SU-DHL-6 (cell line): ENCODE measurements around the gene OPA3.

Experiments used
- H2AFZ ChIP-seq: fragments of 200-600 bp; sonication (generic); 2 replicates; pipeline ENCODE4 v1.6.1; 2014; ENCODE audit warnings: low read depth, mild to moderate bottlenecking, moderate library complexity, mixed read lengths, antibody characterized with exemption, low read length; ENCODE audit not compliant: severe bottlenecking
- H3F3A ChIP-seq: fragments of 200-600 bp; shearing (Covaris generic); 2 replicates; pipeline ENCODE4 v1.6.0; 2016; ENCODE audit warnings: antibody characterized with exemption, mild to moderate bottlenecking; ENCODE audit not compliant: insufficient read depth
- H3K27ac ChIP-seq: fragments of 200-600 bp; sonication (generic); 2 replicates; pipeline ENCODE4 v1.5.1; 2016; ENCODE audit warnings: low read depth, mild to moderate bottlenecking, low read length, moderate library complexity, mixed read lengths
- H3K27me3 ChIP-seq: fragments of 200-600 bp; sonication (generic), shearing (Covaris generic); 2 replicates; pipeline ENCODE4 v1.6.0; 2014; ENCODE audit warnings: mild to moderate bottlenecking, low read length
- H3K36me3 ChIP-seq: fragments of 200-600 bp; sonication (generic); 2 replicates; pipeline ENCODE4 v1.6.1; 2014; ENCODE audit warnings: mild to moderate bottlenecking, low read length, mixed read lengths
- H3K4me2 ChIP-seq: fragments of 300-600, 200-600 bp; shearing (Covaris generic), sonication (generic); 2 replicates; pipeline ENCODE4 v1.6.0; 2014; ENCODE audit warnings: low read length, low read depth, mild to moderate bottlenecking; ENCODE audit not compliant: poor library complexity, severe bottlenecking
- H3K4me3 ChIP-seq: fragments of 200-600 bp; sonication (generic); 2 replicates; pipeline ENCODE4 v1.5.1; 2014; ENCODE audit warnings: antibody characterized with exemption, low read length, mild to moderate bottlenecking, mixed read lengths; ENCODE audit not compliant: insufficient read depth, poor library complexity, severe bottlenecking
- H3K79me2 ChIP-seq: fragments of 200-600 bp; sonication (generic); 2 replicates; pipeline ENCODE4 v1.6.1; 2014; ENCODE audit warnings: mild to moderate bottlenecking, low read length, moderate library complexity; ENCODE audit not compliant: insufficient read depth
- H3K9ac ChIP-seq: fragments of 200-600 bp; sonication (generic); 2 replicates; pipeline ENCODE4 v1.7.0; 2014; ENCODE audit warnings: mild to moderate bottlenecking, low read length
- H3K9me2 ChIP-seq: fragments of 200-600 bp; sonication (generic); replicated peaks from 2 replicates; pipeline ENCODE4 v1.6.1; 2014; ENCODE audit warnings: low read length; ENCODE audit not compliant: insufficient read depth
- H3K9me3 ChIP-seq: fragments of 200-600 bp; sonication (generic); 2 replicates; pipeline ENCODE4 v1.6.1; 2014; ENCODE audit warnings: low read length, mixed read lengths; ENCODE audit not compliant: insufficient read depth
- H4K20me1 ChIP-seq: fragments of 200-600 bp; sonication (generic); 2 replicates; pipeline ENCODE4 v1.6.1; 2014; ENCODE audit warnings: low read depth, mild to moderate bottlenecking, antibody characterized with exemption, low read length, moderate library complexity, mixed read lengths
- EZH2phosphoT487 ChIP-seq: fragments of 200-600 bp; sonication (generic), shearing (Covaris generic); conservative IDR thresholded peaks from 2 replicates; pipeline ENCODE4 v1.6.1; 2018; ENCODE audit warnings: mild to moderate bottlenecking, antibody characterized with exemption, low read length, moderate library complexity, mixed read lengths
- TF ChIP-seq, protein P1 (sequence below): fragments of 200-600 bp; sonication (generic); IDR thresholded peaks from one replicate; pipeline ENCODE4 v1.5.1; 2017; ENCODE audit warnings: antibody characterized with exemption, mild to moderate bottlenecking, low read length, moderate library complexity; ENCODE audit not compliant: insufficient read depth, poor library complexity, severe bottlenecking

OPA3 gene

DNA sequence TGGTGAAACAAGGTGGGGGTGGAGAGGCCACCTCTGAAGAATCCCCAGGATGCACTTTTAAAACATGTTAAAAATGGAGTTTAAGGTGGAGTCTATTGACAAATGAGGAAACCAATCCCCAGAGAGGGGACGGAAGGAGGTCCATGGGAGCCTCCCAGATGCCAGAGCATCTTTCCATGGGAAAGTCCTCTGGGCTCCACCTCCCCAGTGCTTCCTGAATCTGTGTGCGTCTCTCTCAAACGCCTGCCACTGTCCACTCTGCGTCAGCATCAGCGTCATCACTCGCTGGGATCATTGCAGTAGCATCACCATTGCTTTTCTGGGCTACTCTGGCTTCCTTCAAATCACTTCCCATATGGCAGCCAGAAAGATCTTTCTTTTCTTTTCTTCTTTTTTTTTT is 11.2 kb upstream of the OPA3 start:
- no peaks in the 10 kb centered on the region for H3K27me3 ChIP-seq
- H4K20me1 ChIP-seq = no peaks in the 10 kb centered on the region

DNA sequence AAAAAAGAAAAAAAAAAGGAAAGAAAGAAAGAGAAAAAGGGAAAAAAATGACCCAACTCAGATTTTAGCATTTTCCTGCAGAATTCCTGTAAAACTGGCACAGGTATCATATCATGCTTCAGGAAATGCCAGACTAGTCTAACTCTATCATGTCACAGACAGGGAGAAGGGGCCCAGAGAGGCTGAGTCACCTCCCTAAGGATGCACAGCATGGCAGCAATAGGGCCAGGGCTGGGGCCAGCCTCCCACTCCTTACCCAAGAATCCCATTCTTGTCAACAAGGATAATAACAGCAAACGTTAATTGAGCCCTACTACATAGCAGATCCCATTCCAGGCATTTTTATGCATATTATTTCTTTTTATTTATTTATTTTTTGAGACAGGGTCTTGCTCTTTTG is 8.9 kb upstream of the OPA3 start:
- Histone ChIP-seq H3K79me2 (no peaks in the 10 kb centered on the region), H3K9me3 (no peaks in the 10 kb centered on the region), H4K20me1 (no peaks in the 10 kb centered on the region), H2AFZ (no peak overlapping the region), H3K4me3 (no peak overlapping the region), H3K27ac (no peak overlapping the region), H3K9me2 (no peaks in the 10 kb centered on the region), H3F3A (no peaks in the 10 kb centered on the region), H3K4me2 (no peak overlapping the region), H3K36me3 (no peaks in the 10 kb centered on the region), H3K27me3 (no peaks in the 10 kb centered on the region), H3K9ac (no peak overlapping the region)
- TF ChIP-seq, protein P1, sequence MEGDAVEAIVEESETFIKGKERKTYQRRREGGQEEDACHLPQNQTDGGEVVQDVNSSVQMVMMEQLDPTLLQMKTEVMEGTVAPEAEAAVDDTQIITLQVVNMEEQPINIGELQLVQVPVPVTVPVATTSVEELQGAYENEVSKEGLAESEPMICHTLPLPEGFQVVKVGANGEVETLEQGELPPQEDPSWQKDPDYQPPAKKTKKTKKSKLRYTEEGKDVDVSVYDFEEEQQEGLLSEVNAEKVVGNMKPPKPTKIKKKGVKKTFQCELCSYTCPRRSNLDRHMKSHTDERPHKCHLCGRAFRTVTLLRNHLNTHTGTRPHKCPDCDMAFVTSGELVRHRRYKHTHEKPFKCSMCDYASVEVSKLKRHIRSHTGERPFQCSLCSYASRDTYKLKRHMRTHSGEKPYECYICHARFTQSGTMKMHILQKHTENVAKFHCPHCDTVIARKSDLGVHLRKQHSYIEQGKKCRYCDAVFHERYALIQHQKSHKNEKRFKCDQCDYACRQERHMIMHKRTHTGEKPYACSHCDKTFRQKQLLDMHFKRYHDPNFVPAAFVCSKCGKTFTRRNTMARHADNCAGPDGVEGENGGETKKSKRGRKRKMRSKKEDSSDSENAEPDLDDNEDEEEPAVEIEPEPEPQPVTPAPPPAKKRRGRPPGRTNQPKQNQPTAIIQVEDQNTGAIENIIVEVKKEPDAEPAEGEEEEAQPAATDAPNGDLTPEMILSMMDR = no peak

More for the DNA sequence above, 11.2 kb upstream of the OPA3 start:
- Histone ChIP-seq H3K36me3 (no peaks in the 10 kb centered on the region), H3K27ac (no peak overlapping the region), H3K9ac (no peak overlapping the region), H3K79me2 (no peaks in the 10 kb centered on the region), H3F3A (no peaks in the 10 kb centered on the region), H3K9me2 (no peaks in the 10 kb centered on the region), H3K9me3 (no peaks in the 10 kb centered on the region), H3K4me3 (no peak overlapping the region), H3K4me2 (no peak overlapping the region), H2AFZ (no peak overlapping the region)
- no peak for TF ChIP-seq EZH2phosphoT487
- TF ChIP-seq, protein P1 = no peak

DNA sequence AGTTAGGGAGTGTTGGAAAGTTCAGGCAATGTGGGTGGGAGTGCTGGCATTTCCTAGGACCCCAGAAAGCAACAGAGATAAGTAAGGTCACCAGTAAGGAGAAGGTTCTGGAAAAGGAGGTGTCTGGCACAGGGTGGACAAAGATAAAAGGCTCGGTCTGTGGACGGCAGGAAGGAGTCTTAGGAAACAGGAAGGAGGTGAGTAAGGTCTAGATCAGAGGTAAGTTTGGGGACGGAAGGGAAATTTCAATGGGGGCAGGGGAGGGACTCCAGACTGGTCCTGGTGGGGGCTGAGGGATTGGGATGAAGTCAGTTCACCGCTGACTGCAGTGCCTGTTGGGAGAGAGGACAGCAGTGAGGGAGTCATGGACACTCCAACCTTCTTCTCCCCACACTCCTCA is 7.8 kb upstream of the OPA3 start:
- Histone ChIP-seq H4K20me1 (no peaks in the 10 kb centered on the region), H3K9me2 (no peaks in the 10 kb centered on the region), H3K4me2 (no peak overlapping the region), H3K27me3 (no peaks in the 10 kb centered on the region), H3K36me3 (no peaks in the 10 kb centered on the region), H3K27ac (no peak overlapping the region), H3K9me3 (no peaks in the 10 kb centered on the region), H3K79me2 (no peaks in the 10 kb centered on the region), H3K9ac (no peak overlapping the region), H3K4me3 (no peak overlapping the region), H2AFZ (no peak overlapping the region), H3F3A (no peaks in the 10 kb centered on the region)
- TF ChIP-seq EZH2phosphoT487 = no peak
- TF ChIP-seq, protein P1 = no peak

DNA sequence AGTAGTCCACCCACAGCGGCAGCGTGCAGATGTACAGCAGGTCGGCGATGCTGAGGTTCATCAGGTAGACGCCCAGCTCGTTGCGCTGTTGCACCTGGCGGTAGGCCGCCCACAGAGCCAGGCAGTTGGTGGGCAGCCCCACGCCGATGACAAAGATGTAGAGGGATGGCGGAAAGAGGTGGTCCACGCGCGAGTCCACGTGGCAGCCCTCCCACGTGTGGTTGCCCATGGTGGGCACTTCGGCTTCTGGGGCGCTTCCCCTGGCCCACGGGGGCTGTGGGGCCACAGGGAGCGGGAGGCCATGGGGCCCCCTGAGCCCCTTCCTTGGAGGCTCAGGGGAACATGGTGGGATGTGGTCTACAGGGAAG is 7.0 kb upstream of the OPA3 start:
- Histone ChIP-seq H3K9me3 (no peaks in the 10 kb centered on the region), H2AFZ (no peak overlapping the region), H3K79me2 (no peaks in the 10 kb centered on the region), H3K27me3 (no peaks in the 10 kb centered on the region), H3F3A (no peaks in the 10 kb centered on the region), H3K36me3 (no peaks in the 10 kb centered on the region), H4K20me1 (no peaks in the 10 kb centered on the region), H3K4me3 (no peak overlapping the region), H3K9me2 (no peaks in the 10 kb centered on the region), H3K27ac (no peak overlapping the region), H3K9ac (no peak overlapping the region), H3K4me2 (no peak overlapping the region)
- TF ChIP-seq, protein P1 = no peak
